Activated gamma-delta T cell treated with anti-CD3 and anti-CD28 coated beads, Interleukin-2, amount 50 U/mL, for 16 hours (primary cell): ENCODE results near the gene SLC22A12.
"Not testable (repeated sequence)": the region's sequence is repeated elsewhere in the genome, so short reads cannot be mapped to it uniquely, and the experiment has no call there.

Experiments used
- DNase-seq: peaks from one replicate; pipeline ENCODE4 v3.0.0-alpha.2; 2020; ENCODE audit warnings: low read depth

The SLC22A12 gene

GRCh38 chr11:64590763-64591221, at the start of gene SLC22A12:
SLC22A12 (plus strand) TSS chr11:64591220; CDS start chr11:64591557, 337 bp downstream.
- DNase-seq = no peak

- DNase-seq = no peak
Measured at GRCh38 chr11:64542172-64543125, 48.6 kb upstream of the SLC22A12 start.

- no peak for DNase-seq
Measured at GRCh38 chr11:64543818-64544217, 47.2 kb upstream of the SLC22A12 start.

DNA sequence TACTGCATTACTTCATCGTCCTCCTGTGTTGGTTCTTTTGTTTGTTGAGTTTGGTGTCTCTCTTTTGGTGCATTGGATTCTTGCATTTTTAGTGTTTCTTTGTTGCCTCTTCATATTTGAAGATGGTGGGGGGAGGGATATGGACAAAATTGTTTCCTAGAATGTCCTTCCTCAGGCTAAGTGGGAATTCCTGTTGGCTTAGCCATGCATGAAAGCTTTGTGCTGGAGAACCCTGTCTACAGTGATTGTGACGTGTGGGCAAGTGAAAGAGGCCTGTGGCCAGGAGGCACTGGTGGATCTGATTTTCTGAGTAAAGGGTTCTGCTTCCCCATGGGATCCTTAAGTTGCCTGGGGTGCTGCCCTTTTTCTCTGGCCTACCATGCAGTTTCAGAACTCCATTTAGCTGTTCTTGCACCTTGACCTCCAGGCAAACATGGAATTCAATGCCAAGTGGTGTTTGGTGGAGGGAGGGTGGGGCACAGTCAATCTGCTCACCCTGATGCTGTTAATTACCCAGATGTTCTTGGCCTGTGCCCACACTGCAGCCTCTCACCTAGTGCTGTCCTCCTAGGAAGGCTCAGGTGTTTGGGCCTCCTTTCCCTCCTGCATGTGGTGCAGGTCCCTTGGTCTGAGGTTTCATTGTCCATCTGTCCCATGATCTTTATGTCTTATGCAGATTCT, 46.3 kb upstream of the SLC22A12 start:
- DNase-seq = no peak

GRCh38 chr11:64545619-64546018, 45.4 kb upstream of the SLC22A12 start:
- DNase-seq = no peak

DNA sequence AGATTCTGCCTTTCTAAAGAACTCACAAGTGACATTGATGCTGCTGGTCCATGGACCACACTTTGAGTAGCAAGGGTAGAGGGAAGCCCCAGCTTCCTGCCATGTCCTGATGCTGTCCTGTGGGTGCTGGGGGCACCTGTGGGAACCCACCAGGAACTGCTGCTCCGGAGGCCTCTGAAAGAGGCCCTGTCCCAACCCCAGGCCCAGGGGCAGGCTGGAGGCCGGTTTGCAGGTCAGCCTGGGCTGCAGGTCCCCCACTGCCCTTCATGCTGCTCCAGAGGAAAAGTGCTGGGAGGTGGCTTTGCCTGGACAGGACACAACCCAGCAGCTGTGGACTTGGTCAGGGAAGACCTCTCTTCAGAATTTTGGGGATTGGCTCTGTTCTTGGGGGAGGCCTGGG, 44.8 kb upstream of the SLC22A12 start:
- no peak for DNase-seq

GRCh38 chr11:64546600-64546999, 44.4 kb upstream of the SLC22A12 start:
- no peak for DNase-seq

DNA sequence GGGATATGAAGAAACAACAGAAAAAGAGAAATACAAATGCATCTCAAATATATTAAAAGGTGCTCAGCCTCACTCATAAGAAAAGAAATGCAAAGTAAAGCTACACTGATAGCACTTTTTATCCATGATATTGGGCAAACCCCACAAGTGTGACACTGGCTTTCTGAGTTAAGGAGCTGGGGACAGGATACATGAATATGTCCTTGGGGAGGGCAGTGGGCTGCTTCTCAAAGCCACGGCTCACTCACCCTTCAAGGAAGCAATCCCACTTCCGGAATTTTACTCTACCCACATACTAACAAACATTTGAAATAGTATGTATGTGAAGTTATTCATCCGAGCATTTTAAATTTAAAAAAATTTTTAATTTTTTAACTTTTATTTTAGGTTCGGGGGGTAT, 41.1 kb upstream of the SLC22A12 start:
- no peak for DNase-seq

GRCh38 chr11:64553554-64554201, 37.3 kb upstream of the SLC22A12 start:
- peak; percentile 19 for DNase-seq

- no peak for DNase-seq
Measured at GRCh38 chr11:64556044-64556720, 34.8 kb upstream of the SLC22A12 start.

DNA sequence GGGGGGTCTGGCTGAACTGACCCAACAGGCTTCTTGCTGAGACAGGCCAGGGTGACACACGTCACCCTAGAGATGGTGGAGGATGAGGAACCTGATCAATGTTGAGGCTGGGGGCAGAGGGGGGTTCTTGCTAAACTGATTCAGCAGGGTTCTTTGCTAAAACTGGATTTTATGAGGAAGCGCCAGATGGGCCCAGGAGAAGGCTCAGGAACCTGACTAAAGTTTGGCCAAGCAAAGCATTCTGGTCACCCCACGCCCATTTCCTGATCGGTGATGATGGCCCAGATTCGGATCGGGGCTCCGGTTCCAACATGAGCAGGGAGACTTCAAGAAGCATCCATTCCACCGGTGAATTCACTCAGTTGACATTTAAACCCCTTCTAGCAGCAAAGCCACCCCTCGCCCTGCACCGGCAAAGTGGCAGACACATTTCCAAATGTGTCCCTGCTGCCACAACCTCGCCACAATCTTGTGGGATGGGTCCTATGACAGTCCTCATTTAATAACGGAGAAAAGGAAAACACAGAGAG, 34.2 kb upstream of the SLC22A12 start:
- no peak for DNase-seq

- no peak for DNase-seq
Measured at GRCh38 chr11:64558065-64558745, 32.8 kb upstream of the SLC22A12 start.

- DNase-seq = no peak
Measured at GRCh38 chr11:64558869-64559268, 32.2 kb upstream of the SLC22A12 start.

GRCh38 chr11:64559351-64560138, 31.5 kb upstream of the SLC22A12 start:
- DNase-seq = no peak

GRCh38 chr11:64560139-64560771, 30.8 kb upstream of the SLC22A12 start:
- no peak for DNase-seq

GRCh38 chr11:64560941-64561340, 30.1 kb upstream of the SLC22A12 start:
- DNase-seq = no peak

DNA sequence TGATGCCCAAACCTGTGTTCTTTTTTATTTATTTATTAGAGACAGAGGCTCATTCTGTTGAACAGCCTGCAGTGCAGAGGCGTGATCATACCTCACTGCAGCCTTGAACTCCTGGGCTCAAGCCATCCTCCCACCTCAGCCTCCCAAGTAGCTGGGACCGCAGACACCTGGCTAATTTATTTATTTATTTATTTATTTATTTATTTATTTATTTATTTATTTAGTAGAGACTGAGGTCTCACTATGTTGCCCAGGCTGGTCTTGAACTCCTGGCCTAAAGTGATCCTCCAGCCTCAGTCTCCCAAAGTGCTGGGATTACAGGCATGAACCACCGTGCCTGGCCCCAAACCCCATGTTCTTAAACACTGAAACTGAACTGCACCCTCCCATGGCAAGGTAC, 29.6 kb upstream of the SLC22A12 start:
- DNase-seq = not testable (repeated sequence)

DNA sequence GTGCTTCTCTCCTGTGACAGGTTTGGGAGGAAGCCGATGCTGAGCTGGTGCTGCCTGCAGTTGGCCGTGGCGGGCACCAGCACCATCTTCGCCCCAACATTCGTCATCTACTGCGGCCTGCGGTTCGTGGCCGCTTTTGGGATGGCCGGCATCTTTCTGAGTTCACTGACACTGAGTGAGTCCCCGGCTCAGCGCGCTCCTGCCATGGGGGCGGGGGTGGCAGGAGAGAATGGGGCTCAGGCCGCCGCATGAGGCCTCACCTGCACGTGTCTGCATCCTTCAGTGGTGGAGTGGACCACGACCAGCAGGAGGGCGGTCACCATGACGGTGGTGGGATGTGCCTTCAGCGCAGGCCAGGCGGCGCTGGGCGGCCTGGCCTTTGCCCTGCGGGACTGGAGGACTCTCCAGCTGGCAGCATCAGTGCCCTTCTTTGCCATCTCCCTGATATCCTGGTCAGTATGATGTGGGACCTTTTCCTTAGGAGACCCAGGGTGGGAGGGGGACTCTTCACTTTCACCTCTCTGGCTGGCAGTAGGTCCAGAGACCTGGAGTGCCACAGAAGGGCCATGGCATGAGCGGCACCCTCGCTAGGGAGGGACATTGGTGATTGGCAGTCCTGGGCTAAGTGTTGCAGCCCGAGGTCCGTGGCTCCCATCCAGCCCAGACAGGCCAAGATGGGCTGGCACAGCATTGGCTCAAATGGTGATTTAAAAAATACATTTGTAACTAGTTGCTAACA, 28.9 kb upstream of the SLC22A12 start:
- no peak for DNase-seq

DNA sequence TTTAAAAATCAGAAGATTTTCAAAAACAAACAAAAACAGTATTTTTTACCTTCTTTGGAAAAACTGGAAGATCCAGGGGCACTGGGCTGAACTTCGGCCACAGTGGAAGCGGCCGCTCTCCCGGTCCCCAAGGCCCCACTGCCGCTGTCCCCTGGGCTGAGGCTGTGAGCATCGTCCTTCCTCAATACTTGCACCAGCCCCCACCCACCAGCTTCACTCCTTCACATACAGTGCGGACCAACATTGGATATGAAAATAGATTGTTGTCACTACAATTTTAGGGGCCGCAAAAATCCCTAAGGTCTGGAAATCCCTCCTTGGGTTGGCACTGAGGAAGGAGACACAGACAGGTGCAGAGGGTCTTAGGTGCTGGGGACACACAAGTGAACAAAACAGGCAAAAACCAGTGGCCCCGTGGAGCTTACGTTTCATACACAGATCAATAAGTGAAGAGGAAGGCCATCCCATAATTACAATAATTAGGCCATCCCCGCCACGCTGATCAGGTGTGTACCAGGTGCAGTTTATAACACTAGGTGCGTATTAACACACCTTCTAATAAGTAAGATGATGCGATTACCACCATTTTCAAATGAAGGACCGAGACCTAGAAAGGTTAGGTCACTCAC, 28.2 kb upstream of the SLC22A12 start:
- no peak for DNase-seq
